ENCODE data around the gene TBC1D8.

GRCh38 chr2:100957996-100958653, 193.1 kb downstream of the TBC1D8 start:
- no peak for TF ChIP-seq CTCF (IDR thresholded peaks at IDR 0.05; ENCODE audit: low read depth, low read length, poor library complexity, severe bottlenecking)
- no peak for TF ChIP-seq EZH2phosphoT487 (IDR thresholded peaks at IDR 0.05; ENCODE audit: borderline replicate concordance, low read length)

Data from DOHH2 (cell line).